ENCODE measurements around the gene LRRN4. TPM values are rescaled to one million over a fixed set of nuclear protein-coding genes. Genes with fewer than 3 reads are reported as not detected.

The LRRN4 gene
- total RNA-seq, 4 donors from 2014 or later, result 0.73 to 1.2 TPM; not detected in 2

DNA sequence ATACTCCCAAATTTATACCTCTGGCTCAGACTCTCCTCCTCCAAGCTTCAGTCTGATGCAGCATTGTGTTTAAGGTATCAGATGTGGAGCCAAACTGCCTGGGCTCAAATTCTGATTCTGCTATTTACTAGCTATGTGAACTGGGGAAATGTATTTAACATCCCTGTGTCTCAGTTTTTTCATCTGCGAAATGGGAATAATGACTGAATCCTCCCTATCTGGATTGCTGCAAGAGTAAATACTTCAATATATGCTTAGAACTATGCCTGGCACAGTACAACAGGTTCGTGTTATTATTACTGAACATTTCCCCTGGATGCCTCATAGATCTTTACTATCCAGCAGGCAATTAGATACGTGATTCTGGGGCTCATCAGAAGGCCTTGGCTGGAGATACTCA lies 5.5 kb downstream of the LRRN4 start:
- TF ChIP-seq POLR2A (IDR thresholded peaks at IDR 0.05), result no peak
- TF ChIP-seq, protein P1, sequence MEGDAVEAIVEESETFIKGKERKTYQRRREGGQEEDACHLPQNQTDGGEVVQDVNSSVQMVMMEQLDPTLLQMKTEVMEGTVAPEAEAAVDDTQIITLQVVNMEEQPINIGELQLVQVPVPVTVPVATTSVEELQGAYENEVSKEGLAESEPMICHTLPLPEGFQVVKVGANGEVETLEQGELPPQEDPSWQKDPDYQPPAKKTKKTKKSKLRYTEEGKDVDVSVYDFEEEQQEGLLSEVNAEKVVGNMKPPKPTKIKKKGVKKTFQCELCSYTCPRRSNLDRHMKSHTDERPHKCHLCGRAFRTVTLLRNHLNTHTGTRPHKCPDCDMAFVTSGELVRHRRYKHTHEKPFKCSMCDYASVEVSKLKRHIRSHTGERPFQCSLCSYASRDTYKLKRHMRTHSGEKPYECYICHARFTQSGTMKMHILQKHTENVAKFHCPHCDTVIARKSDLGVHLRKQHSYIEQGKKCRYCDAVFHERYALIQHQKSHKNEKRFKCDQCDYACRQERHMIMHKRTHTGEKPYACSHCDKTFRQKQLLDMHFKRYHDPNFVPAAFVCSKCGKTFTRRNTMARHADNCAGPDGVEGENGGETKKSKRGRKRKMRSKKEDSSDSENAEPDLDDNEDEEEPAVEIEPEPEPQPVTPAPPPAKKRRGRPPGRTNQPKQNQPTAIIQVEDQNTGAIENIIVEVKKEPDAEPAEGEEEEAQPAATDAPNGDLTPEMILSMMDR (IDR thresholded peaks at IDR 0.05), result no peak
- intact Hi-C loops (cut with DNase I; ENCODE audit: low total_unique reads), result no loop called here
- no peak overlapping the region for H3K27ac ChIP-seq

DNA sequence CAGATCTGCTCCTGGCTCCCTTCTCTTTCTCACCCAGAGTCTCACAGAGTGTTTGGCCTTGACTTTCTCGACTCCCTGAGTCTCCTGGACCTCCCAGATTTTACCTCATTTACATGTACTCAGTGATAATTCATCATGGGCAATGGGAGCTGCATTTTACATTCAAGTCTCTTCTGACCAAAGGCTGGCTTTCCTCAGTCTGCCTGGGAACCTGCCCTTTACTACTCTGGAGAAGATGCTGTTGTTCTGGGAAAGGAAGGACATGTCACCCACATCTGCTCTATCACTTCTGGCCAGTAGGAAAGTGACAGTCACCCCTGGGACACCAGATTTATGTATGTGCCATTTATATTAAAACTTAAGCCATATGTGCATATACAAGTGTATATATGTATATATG lies 7.4 kb downstream of the LRRN4 start:
- Histone ChIP-seq H3K27ac (no peak overlapping the region), H3K27me3 (no peaks in the 10 kb centered on the region), H3K4me3 (no peak overlapping the region), H3K4me1 (no peaks in the 10 kb centered on the region), H3K36me3 (no peaks in the 10 kb centered on the region), H3K9me3 (no peaks in the 10 kb centered on the region)
- intact Hi-C loops (cut with DNase I; ENCODE audit: low total_unique reads), result no loop called here
- no peak for TF ChIP-seq POLR2A (IDR thresholded peaks at IDR 0.05)
- no peak for DNase-seq

More for the DNA sequence above, 5.5 kb downstream of the LRRN4 start:
- DNase-seq, result no peak
- Histone ChIP-seq H3K4me3 (no peak overlapping the region), H3K9me3 (no peaks in the 10 kb centered on the region), H3K4me1 (peaks cover 0 to 6% of the 10 kb centered on the region in 2 donors), H3K36me3 (no peaks in the 10 kb centered on the region), H3K27me3 (peaks cover 0 to 5% of the 10 kb centered on the region in 2 donors)

DNA sequence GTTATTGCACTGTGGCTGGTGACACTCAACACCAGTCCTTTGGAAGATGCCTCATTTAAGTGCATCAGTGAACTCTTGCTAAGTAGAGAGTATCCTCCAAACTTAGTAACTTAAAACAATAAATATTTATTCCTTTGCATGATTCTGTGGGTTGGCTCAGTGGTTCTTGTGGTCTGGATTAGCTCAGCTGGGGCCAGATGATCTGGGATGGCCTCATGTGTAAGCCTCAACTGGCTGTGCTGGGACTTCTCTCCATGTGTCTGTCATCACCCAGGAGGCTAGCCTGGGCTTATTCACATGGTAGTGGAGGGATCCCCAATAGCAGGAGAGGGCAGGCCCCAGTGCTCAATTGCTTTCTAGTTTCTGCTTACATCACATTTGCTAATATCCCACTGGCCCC lies 8.3 kb downstream of the LRRN4 start:
- TF ChIP-seq, protein P1 (IDR thresholded peaks at IDR 0.05), result no peak
- no peak for TF ChIP-seq POLR2A (IDR thresholded peaks at IDR 0.05)
- DNase-seq, result no peak
- Histone ChIP-seq H3K4me3 (no peak overlapping the region), H3K9me3 (no peaks in the 10 kb centered on the region), H3K27me3 (no peaks in the 10 kb centered on the region), H3K27ac (no peak overlapping the region), H3K36me3 (no peaks in the 10 kb centered on the region), H3K4me1 (no peaks in the 10 kb centered on the region)
- intact Hi-C loops (cut with DNase I; ENCODE audit: low total_unique reads), result no loop called here

DNA sequence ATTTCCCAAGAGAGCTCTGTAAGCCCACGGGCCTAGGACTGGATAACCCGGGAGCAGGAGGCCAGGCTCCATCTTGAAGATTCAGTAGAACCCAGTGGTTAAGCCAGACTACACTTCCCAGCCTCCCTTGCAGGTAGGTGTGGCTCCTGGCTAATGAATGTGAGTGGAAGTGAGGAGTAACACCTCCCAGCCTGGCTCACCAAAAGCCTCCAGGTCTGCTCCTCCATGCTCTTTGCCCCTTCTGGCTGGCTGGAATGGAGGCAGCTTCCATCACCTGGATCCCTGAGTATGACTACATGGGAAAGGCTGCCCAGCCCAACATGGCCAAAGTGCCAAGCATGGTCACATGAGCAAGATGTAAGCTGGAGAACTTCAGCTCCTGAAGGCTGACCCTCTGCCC lies 9.7 kb downstream of the LRRN4 start:
- intact Hi-C loops (cut with DNase I; ENCODE audit: low total_unique reads), result no loop called here
- no peaks in the 10 kb centered on the region for H3K4me1 ChIP-seq
- H3K27me3 ChIP-seq, result no peaks in the 10 kb centered on the region
- no peaks in the 10 kb centered on the region for H3K36me3 ChIP-seq
- TF ChIP-seq POLR2A (IDR thresholded peaks at IDR 0.05), result no peak
- TF ChIP-seq, protein P1 (IDR thresholded peaks at IDR 0.05), result no peak
- no peak for DNase-seq
- H3K27ac ChIP-seq, result no peak overlapping the region
- H3K4me3 ChIP-seq, result no peak overlapping the region
- H3K9me3 ChIP-seq, result no peaks in the 10 kb centered on the region

DNA sequence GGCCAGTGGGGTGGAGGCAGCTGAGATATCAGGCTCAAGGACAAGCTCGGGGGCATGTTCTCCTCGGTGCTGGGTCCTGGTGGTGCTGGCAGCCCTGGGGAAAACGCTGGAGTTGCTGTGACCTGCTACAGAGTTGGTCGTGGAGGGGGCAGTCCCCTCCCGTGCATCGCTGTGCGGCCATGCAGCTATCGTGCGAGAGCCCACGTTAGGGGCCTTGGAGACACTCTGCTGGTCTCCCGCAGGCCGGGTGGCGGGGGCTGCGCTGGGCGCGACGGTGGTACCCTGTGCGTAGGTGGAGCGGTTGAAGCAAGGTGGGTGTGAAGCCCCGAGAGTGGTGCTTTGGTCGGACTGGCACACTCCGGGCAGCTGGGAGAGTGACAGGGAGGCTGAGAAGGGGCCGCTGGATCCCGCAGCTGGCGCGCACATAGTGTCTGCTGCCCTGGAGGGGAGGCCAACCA lies 12.0 kb downstream of the LRRN4 start:
- no peaks in the 10 kb centered on the region for H3K4me1 ChIP-seq
- H3K4me3 ChIP-seq, result no peak overlapping the region
- intact Hi-C loops (cut with DNase I; ENCODE audit: low total_unique reads), result no loop called here
- no peaks in the 10 kb centered on the region for H3K36me3 ChIP-seq
- no peak overlapping the region for H3K27ac ChIP-seq
- TF ChIP-seq, protein P1 (IDR thresholded peaks at IDR 0.05), result no peak
- no peak for TF ChIP-seq POLR2A (IDR thresholded peaks at IDR 0.05)
- DNase-seq, result no peak
- no peaks in the 10 kb centered on the region for H3K27me3 ChIP-seq
- H3K9me3 ChIP-seq, result no peaks in the 10 kb centered on the region
